Activated CD8-positive, alpha-beta T cell treated with anti-CD3 and anti-CD28 coated beads for 36 hours (primary cell): ENCODE measurements around the gene APOBEC2. TPM values are rescaled to one million over a fixed set of nuclear protein-coding genes. Genes with fewer than 3 reads are reported as not detected.
"Not testable (repeated sequence)": the region's sequence is repeated elsewhere in the genome, so short reads cannot be mapped to it uniquely, and the experiment has no call there.

Experiments used
- ATAC-seq: fragments of 200-7000 bp; cut with Tn5 transposase; one replicate; pipeline ENCODE4 v1.10.0; 2021; ENCODE audit warnings: mild to moderate bottlenecking, moderate library complexity
- CTCF ChIA-PET: fragments of 350-600 bp; sonication (Branson Sonifier 250); formaldehyde crosslinking; loops from one replicate; lab custom pipeline; 2021; ENCODE audit warnings: antibody characterized with exemption; lab: Charles Lee
- POLR2A ChIA-PET: fragments of 350-600 bp; sonication (Branson Sonifier 250); formaldehyde crosslinking; loops from one replicate; lab custom pipeline; 2021; ENCODE audit warnings: antibody characterized with exemption; lab: Charles Lee
- DNase-seq: peaks from one replicate; pipeline ENCODE4 v3.0.0-alpha.2; 2020
- H3K27ac Mint-ChIP-seq: one replicate; pipeline ENCODE4 v1.8.0; 2021; ENCODE audit warnings: mild to moderate bottlenecking, mixed read lengths
- H3K27me3 Mint-ChIP-seq: one replicate; pipeline ENCODE4 v1.8.0; 2021; ENCODE audit warnings: mixed read lengths
- H3K36me3 Mint-ChIP-seq: one replicate; pipeline ENCODE4 v1.8.0; 2021; ENCODE audit warnings: low read depth, mixed read lengths
- H3K4me1 Mint-ChIP-seq: one replicate; pipeline ENCODE4 v1.8.0; 2021; ENCODE audit warnings: low read depth, mixed read lengths
- H3K4me3 Mint-ChIP-seq: one replicate; pipeline ENCODE4 v1.8.0; 2021; ENCODE audit warnings: mild to moderate bottlenecking, moderate library complexity, mixed read lengths
- H3K9me3 Mint-ChIP-seq: one replicate; pipeline ENCODE4 v1.8.0; 2021; ENCODE audit warnings: mixed read lengths
- CTCF ChIP-seq: fragments of 200-600 bp; IDR thresholded peaks from one replicate; pipeline ENCODE4 v1.8.0; 2022; ENCODE audit warnings: antibody characterized with exemption, mild to moderate bottlenecking
- intact Hi-C: fragments of 100-400 bp; cut with micrococcal nuclease; formaldehyde crosslinking; loops from one replicate; pipeline ENCODE4 v1.10.0; 2022
- total RNA-seq, 2 experiments: library from RNA; stranded (reverse); gene quantifications; one replicate each; pipeline ENCODE4 v1.2.3, GENCODE V29; 2021

The APOBEC2 gene
- not detected for total RNA-seq

DNA sequence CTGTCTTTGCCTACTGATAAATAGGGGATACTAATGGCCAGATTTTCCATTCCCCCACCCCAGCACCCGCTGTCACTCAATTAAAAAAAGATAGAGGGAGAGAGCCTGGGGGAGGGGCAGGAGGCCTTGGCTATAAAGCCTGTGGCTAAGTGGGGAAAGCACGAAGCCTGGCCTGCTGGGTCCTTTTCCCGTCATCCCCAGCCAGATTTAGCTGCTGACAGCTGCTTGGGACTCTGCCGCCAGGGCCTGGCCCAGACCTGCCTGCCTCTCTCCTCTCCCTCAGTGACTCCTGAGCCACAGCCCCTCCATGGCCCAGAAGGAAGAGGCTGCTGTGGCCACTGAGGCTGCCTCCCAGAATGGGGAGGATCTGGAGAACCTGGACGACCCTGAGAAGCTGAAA is at the start of gene APOBEC2:
Gene APOBEC2, plus strand, starts transcription at position 162 of the 400 bp plus-strand sequence. Its CDS starts 146 bp downstream, at position 308.
- POLR2A ChIA-PET = no interaction called here
- H3K4me1 Mint-ChIP-seq = peaks cover 13% of the 10 kb centered on the region
- H3K4me3 Mint-ChIP-seq = no peak within 1 kb of the TSS
- ATAC-seq = no peak
- intact Hi-C loops = no loop called here
- TF ChIP-seq CTCF = no peak
- peak within 1 kb of the TSS; percentile 76 for H3K27ac Mint-ChIP-seq
- CTCF ChIA-PET = interaction anchor here (1.8 to 6.7 kb wide), 3 partner anchors 14 to 25 kb away, joined by 10 to 47 read pairs (median 11); partner anchors contain the start of gene UNC5CL
- no peaks in the 10 kb centered on the region for H3K27me3 Mint-ChIP-seq
- no peaks in the 10 kb centered on the region for H3K9me3 Mint-ChIP-seq
- no peak for DNase-seq
- peaks cover 8% of the 10 kb centered on the region for H3K36me3 Mint-ChIP-seq

DNA sequence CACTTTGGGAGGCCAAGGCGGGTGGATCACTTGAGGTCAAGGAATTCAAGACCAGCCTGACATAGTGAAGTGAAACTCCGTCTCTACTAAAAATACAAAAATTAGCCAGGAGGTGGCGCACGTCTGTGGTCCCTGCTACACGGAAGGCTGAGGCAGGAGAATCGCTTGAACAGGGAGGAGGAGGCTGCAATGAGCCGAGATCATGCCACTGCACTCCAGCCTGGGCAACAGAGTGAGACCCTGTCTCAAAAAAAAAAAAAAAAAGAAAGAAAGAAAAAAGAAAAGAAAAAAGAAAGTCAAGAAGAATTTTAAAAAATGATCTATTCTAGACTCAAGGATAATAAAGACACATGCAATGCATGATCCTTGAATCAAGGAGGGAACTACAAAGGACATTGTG is 46.8 kb upstream of the APOBEC2 start:
- POLR2A ChIA-PET, H3K4me3 Mint-ChIP-seq, H3K27me3 Mint-ChIP-seq, H3K27ac Mint-ChIP-seq, H3K4me1 Mint-ChIP-seq, intact Hi-C loops, H3K9me3 Mint-ChIP-seq, H3K36me3 Mint-ChIP-seq: not testable (repeated sequence)
- peak; percentile 79 for TF ChIP-seq CTCF
- peak; percentile 69 for DNase-seq
- peak; percentile 74 for ATAC-seq
- CTCF ChIA-PET = interaction anchor here (1.0 kb wide), 2 partner anchors 13 to 58 kb away, joined by 3 read pairs; no protein-coding TSS in a partner anchor

DNA sequence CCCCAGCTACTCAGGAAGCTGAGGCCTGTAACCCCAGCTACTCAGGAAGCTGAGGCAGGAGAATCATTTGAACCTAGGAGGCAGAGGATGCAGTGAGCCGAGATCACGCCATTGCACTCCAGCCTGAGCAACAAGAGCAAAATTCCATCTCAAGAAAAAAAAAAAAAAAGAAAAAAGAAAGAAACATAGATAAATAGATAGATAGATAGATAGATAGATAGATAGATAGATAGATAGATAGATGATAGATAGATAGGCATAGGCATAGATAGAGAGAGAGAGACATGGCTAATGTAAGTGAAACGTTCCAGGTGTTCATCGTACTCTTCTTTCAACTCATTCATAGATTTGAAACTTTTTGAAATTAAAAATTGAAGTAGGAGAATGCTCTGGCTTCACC is 46.0 kb upstream of the APOBEC2 start:
- CTCF ChIA-PET = interaction anchor here (1.0 kb wide), 2 partner anchors 12 to 58 kb away, joined by 3 read pairs; no protein-coding TSS in a partner anchor
- DNase-seq, POLR2A ChIA-PET, H3K27ac Mint-ChIP-seq, intact Hi-C loops, H3K27me3 Mint-ChIP-seq, ATAC-seq, H3K4me3 Mint-ChIP-seq, H3K36me3 Mint-ChIP-seq, H3K9me3 Mint-ChIP-seq, H3K4me1 Mint-ChIP-seq: not testable (repeated sequence)

DNA sequence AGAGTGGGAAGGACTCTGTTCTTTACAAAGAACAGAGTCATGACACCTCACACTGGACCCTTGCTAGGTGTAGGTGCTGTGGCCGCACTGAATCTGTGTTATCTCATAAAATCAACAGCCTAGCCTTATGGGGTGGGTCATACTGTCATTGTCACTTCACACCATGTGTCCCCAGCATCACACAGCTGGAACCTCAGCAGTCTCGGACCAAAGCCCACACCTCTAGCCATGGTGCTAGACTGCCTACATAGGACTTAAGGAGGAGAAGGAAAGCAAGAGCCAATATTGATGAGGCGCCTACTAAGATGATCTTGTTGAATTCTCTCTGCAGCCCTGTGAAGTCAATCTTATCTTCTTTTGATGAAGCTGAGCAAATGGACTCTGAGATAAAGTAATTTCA is 45.0 kb upstream of the APOBEC2 start:
- Mint-ChIP-seq H3K4me1 (no peaks in the 10 kb centered on the region), H3K9me3 (no peaks in the 10 kb centered on the region), H3K4me3 (no peak overlapping the region), H3K27ac (no peak overlapping the region), H3K27me3 (peaks cover 2% of the 10 kb centered on the region), H3K36me3 (no peaks in the 10 kb centered on the region)
- ATAC-seq (no peak), DNase-seq (no peak)
- POLR2A ChIA-PET = no interaction called here
- intact Hi-C loops = no loop called here
- CTCF ChIA-PET = interaction anchor here (1.0 to 2.3 kb wide), 3 partner anchors 18 to 34 kb away, joined by 3 to 10 read pairs (median 3); partner anchors contain the start of gene TSPO2
- TF ChIP-seq CTCF = no peak

- CTCF ChIA-PET = interaction anchor here (0.8 to 2.3 kb wide), 5 partner anchors 8 to 20 kb away, joined by 3 to 10 read pairs (median 4); no protein-coding TSS in a partner anchor
- Mint-ChIP-seq H3K27me3 (peaks cover 2% of the 10 kb centered on the region), H3K9me3 (no peaks in the 10 kb centered on the region), H3K4me3 (no peak overlapping the region), H3K36me3 (no peaks in the 10 kb centered on the region), H3K27ac (no peak overlapping the region), H3K4me1 (no peaks in the 10 kb centered on the region)
- POLR2A ChIA-PET = no interaction called here
- intact Hi-C loops = no loop called here
- DNase-seq = no peak
- TF ChIP-seq CTCF = no peak
- no peak for ATAC-seq
Observed at GRCh38 chr6:41009669-41010068, 43.3 kb upstream of the APOBEC2 start.
